GM12878 (cell line): Measurements from ENCODE around the gene GPSM1. TPM values are rescaled to one million over a fixed set of nuclear protein-coding genes. Genes with fewer than 3 reads are reported as not detected.

Source experiments
- CBFB ChIP-seq: IDR thresholded peaks from 2 replicates; pipeline ENCODE4 v1.6.1; 2016; ENCODE audit warnings: antibody characterized with exemption, low read depth
- CBX3 ChIP-seq: fragments of 200-600 bp; sonication (generic); IDR thresholded peaks from 2 replicates; pipeline ENCODE4 v1.6.1; 2016; ENCODE audit warnings: low read depth, borderline replicate concordance
- CBX5 ChIP-seq: sonication (generic); IDR thresholded peaks from 2 replicates; pipeline ENCODE4 v1.6.1; 2016; ENCODE audit warnings: low read depth, moderate library complexity, mild to moderate bottlenecking, inconsistent platforms
- DPF2 ChIP-seq: fragments of 450-650 bp; IDR thresholded peaks from 2 replicates; pipeline ENCODE4 v1.6.1; 2017; ENCODE audit warnings: mild to moderate bottlenecking
- E2F8 ChIP-seq: fragments of 450-650 bp; IDR thresholded peaks from 2 replicates; pipeline ENCODE4 v1.6.1; 2018; ENCODE audit warnings: mild to moderate bottlenecking, low read depth, moderate library complexity; ENCODE audit not compliant: partially characterized antibody
- NRF1 ChIP-seq: conservative IDR thresholded peaks from 2 replicates; pipeline ENCODE4 v1.6.1; 2011; ENCODE audit warnings: mild to moderate bottlenecking, low read depth, low read length, improper control_type of control experiment
- RBBP5 ChIP-seq: fragments of 200-600 bp; sonication (generic); conservative IDR thresholded peaks from 2 replicates; pipeline ENCODE4 v1.6.1; 2016
- SKIL ChIP-seq: fragments of 450-650 bp; IDR thresholded peaks from 2 replicates; pipeline ENCODE4 v1.6.1; 2017; ENCODE audit warnings: mild to moderate bottlenecking, low read depth, inconsistent platforms; ENCODE audit not compliant: poor library complexity, severe bottlenecking
- SMARCA5 ChIP-seq: fragments of 450-650 bp; IDR thresholded peaks from 2 replicates; pipeline ENCODE4 v1.6.1; 2017; ENCODE audit warnings: mild to moderate bottlenecking
- SREBF2 ChIP-seq: IDR thresholded peaks from 2 replicates; pipeline ENCODE4 v1.6.1; 2012; ENCODE audit warnings: mild to moderate bottlenecking, low read length
- YY1 ChIP-seq: IDR thresholded peaks from 2 replicates; pipeline ENCODE4 v1.6.1; 2011; ENCODE audit warnings: low read depth, mild to moderate bottlenecking, low read length
- ZBED1 ChIP-seq: IDR thresholded peaks from 2 replicates; pipeline ENCODE4 v1.6.1; 2016; ENCODE audit warnings: borderline replicate concordance
- ZNF592 ChIP-seq: fragments of 450-650 bp; IDR thresholded peaks from 2 replicates; pipeline ENCODE4 v1.6.1; 2017; ENCODE audit warnings: mild to moderate bottlenecking, moderate library complexity
- polyA plus RNA-seq, 11 experiments: library from polyadenylated mRNA; depleted of rRNA in 4 of 11; unstranded in 6 of 11; stranded (reverse) in 5 of 11; fragments of >200 nt; fragmentation: Nextera tagmentation in 4 of 11; fragmentation: Illumina TruSeq in 1 of 11; extraction: Ambion mirVana in 4 of 11; extraction: Trizol in 1 of 11; gene quantifications; 1 replicate in 1 of 11; 2 replicates in 10 of 11; pipeline versions ENCODE4 v1.2.1 to v1.2.3, GENCODE V29; 2011 to 2016; ENCODE audit warnings: inconsistent platforms in 2 of 11, missing spikeins in 2 of 11, low read depth in 1 of 11
- total RNA-seq, 4 experiments: library from RNA; depleted of rRNA in 3 of 4; stranded (reverse); fragments of >200 nt in 3 of 4; fragmentation: Illumina TruSeq in 1 of 4; extraction: Trizol in 1 of 4; gene quantifications; 2 replicates each; pipeline versions ENCODE4 v1.2.1 to v1.2.3, GENCODE V29; 2013 to 2021
- TF ChIP-seq, protein P1 (sequence below): IDR thresholded peaks from 2 replicates; pipeline ENCODE4 v1.6.1; 2012; ENCODE audit warnings: low read depth, low read length, improper control_type of control experiment
- TF ChIP-seq, protein P2 (sequence below): fragments of 450-650 bp; IDR thresholded peaks from 2 replicates; pipeline ENCODE4 v1.6.1; 2018; ENCODE audit warnings: borderline replicate concordance, mild to moderate bottlenecking; ENCODE audit not compliant: partially characterized antibody

GPSM1 gene
- total and polyA plus RNA-seq, 10 of the 15 experiments (the other 5 are each of a cell fraction or from before 2014, with no cell fraction given): 0.04 to 0.10 (median 0.10) TPM; not detected in 7

DNA sequence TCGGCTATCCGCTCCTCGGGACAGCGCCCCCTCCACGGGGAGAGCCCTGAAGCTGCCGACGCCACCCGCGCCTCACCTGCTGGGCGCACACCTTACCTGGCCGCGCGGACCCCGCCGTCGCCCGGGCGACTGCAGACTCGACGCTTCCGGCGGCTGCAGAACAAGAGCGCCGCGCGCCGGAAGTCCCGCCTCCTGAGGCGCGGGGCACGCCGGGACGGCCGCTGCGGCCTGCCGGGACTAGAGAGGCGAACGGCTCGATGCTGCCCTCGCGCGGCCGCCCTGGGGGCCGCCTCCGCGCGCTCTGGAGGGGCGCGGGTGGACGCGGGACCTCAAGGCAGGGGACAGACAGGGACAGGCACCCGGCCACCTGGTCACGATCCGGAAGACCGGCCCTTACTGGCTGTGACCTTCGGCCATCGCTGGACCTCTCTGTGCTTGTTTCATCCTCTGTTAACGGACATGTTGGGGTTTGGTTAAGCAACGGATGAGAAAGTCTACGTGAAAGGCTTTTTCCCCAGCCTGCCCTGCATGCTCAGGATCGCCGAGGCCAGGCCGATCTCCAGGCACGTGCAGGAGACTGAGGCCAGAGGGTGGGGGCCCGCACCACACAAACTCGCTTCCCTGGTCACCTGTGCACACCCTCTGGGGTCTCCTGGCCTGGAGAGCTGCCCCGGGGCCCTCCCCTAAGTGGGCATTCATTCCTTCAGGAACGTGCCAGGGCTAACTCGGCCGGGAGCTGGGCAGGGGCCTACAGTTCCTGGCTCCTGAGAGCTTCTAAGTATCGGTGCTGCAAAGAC, 72.9 kb downstream of the GPSM1 start, which contains the start of gene SNAPC4 (continued):
- TF ChIP-seq ZNF592: peak; percentile 87
- TF ChIP-seq NRF1: no peak
- no peak for TF ChIP-seq SREBF2
- peak; percentile 93 for TF ChIP-seq SMARCA5
- TF ChIP-seq DPF2: peak; percentile 86; the same call in 1 of the 2 replicates
- no peak for TF ChIP-seq E2F8
- peak; percentile 83 for TF ChIP-seq YY1
- TF ChIP-seq RBBP5: no peak
- TF ChIP-seq ZBED1: no peak
- no peak for TF ChIP-seq SKIL
- TF ChIP-seq, protein P1, sequence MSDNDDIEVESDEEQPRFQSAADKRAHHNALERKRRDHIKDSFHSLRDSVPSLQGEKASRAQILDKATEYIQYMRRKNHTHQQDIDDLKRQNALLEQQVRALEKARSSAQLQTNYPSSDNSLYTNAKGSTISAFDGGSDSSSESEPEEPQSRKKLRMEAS: no peak
- no peak for TF ChIP-seq CBX5
- no peak for TF ChIP-seq CBX3
- TF ChIP-seq, protein P2, sequence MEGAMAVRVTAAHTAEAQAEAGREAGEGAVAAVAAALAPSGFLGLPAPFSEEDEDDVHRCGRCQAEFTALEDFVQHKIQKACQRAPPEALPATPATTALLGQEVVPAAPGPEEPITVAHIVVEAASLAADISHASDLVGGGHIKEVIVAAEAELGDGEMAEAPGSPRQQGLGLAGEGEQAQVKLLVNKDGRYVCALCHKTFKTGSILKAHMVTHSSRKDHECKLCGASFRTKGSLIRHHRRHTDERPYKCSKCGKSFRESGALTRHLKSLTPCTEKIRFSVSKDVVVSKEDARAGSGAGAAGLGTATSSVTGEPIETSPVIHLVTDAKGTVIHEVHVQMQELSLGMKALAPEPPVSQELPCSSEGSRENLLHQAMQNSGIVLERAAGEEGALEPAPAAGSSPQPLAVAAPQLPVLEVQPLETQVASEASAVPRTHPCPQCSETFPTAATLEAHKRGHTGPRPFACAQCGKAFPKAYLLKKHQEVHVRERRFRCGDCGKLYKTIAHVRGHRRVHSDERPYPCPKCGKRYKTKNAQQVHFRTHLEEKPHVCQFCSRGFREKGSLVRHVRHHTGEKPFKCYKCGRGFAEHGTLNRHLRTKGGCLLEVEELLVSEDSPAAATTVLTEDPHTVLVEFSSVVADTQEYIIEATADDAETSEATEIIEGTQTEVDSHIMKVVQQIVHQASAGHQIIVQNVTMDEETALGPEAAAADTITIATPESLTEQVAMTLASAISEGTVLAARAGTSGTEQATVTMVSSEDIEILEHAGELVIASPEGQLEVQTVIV: no peak
- no peak for TF ChIP-seq CBFB
